Body of pancreas (tissue), 4 donors: ENCODE results near the gene UFC1. TPM values are rescaled to one million over a fixed set of nuclear protein-coding genes. Genes with fewer than 3 reads are reported as not detected.
A peak's percentile ranks its signal among the peaks of the same experiment; 100 is the strongest.

ENCODE experiments used
- ATAC-seq: fragments of 150-250 bp; one replicate; pipeline ENCODE4 v1.9.1; 2016
- DNase-seq, 4 donors: peaks; one replicate each; pipeline ENCODE4 v3.0.0-alpha.2; 2019
- H3K27ac ChIP-seq, 4 donors: fragments of 200-600 bp; sonication (generic); 1 replicate in 3 of 4; 2 replicates in 1 of 4; pipeline versions ENCODE4 v1.5.1 to v1.6.1; 2016 to 2019; ENCODE audit warnings: mild to moderate bottlenecking in 1 of 4, mixed read lengths in 1 of 4, moderate library complexity in 1 of 4
- H3K27me3 ChIP-seq, 2 donors: fragments of 200-600 bp; sonication (generic); one replicate each; pipeline ENCODE4 v1.6.0; 2016; ENCODE audit warnings: mild to moderate bottlenecking in 1 of 2
- H3K36me3 ChIP-seq, 2 donors: fragments of 200-600 bp; sonication (generic); replicated peaks in 1 of 2; 2 replicates each; pipeline ENCODE4 v1.5.1; 2016; ENCODE audit warnings: low read depth in 2 of 2; ENCODE audit not compliant: insufficient read depth in 1 of 2
- H3K4me1 ChIP-seq: fragments of 200-600 bp; sonication (generic); one replicate; pipeline ENCODE4 v1.6.0; 2016
- H3K4me3 ChIP-seq, 2 donors: fragments of 200-600 bp; sonication (generic); 1 replicate in 1 of 2; 2 replicates in 1 of 2; pipeline ENCODE4 v1.5.1; 2016 to 2019
- H3K9me3 ChIP-seq, 3 donors: fragments of 200-600 bp; sonication (generic); 1 replicate in 2 of 3; 2 replicates in 1 of 3; pipeline ENCODE4 v1.5.1; 2016
- CTCF ChIP-seq, 7 experiments: fragments of 450-650 bp in 4 of 7; fragments of 200-600 bp in 3 of 7; sonication (generic) in 3 of 7; IDR thresholded peaks; one replicate each; pipeline ENCODE4 v1.5.1; 2016 to 2019; ENCODE audit warnings: antibody characterized with exemption in 7 of 7
- POLR2A ChIP-seq, 3 donors: fragments of 450-650 bp; IDR thresholded peaks; one replicate each; pipeline ENCODE4 v1.6.1; 2016; ENCODE audit warnings: antibody characterized with exemption in 3 of 3, mild to moderate bottlenecking in 2 of 3
- WGBS, 2 donors: methylation state at CpG; one replicate each; pipeline ENCODE4 v1.1.5; 2017; 5-methylcytosine and 5-hydroxymethylcytosine counted together
- intact Hi-C: fragments of 100-400 bp; cut with DNase I; formaldehyde crosslinking; loops from one replicate; pipeline ENCODE4 v1.15.1; 2023
- total RNA-seq, 2 donors: library from RNA; depleted of rRNA; stranded (reverse); fragments of >200 nt; gene quantifications; one replicate each; pipeline ENCODE4 v1.1.0, GENCODE V29; 2016

UFC1 gene
- total RNA-seq, 2 donors from 2014 or later, result 33.6 to 48.8 TPM

GRCh38 chr1:161159087-161159912 lies 5.5 kb downstream of the UFC1 start, which contains the start of gene USP21:
USP21 (plus strand) TSS chr1:161159500; CDS start chr1:161160641, 1,141 bp downstream.
- no peaks in the 10 kb centered on the region for H3K27me3 ChIP-seq
- no peaks in the 10 kb centered on the region for H3K9me3 ChIP-seq
- H3K4me3 ChIP-seq, result peak within 1 kb of the TSS; percentile 80 to 91
- H3K27ac ChIP-seq, result peak within 1 kb of the TSS; percentile 57 to 85 (median 79)
- peaks cover 0 to 8% of the 10 kb centered on the region in 2 donors for H3K36me3 ChIP-seq
- DNase-seq (peak; percentile 93 to 94 (median 94)), ATAC-seq (peak; percentile 97)
- intact Hi-C loops, result no loop called here
- TF ChIP-seq CTCF (IDR thresholded peaks at IDR 0.05) (peak in 3 of 7 experiments; percentile 34 to 53 (median 41)), POLR2A (IDR thresholded peaks at IDR 0.05) (peak; percentile 45 to 77 (median 67))
- WGBS, 2 donors, result 2 to 4% methylated on average over 9 to 47 of the region's 60 CpGs
- peaks cover 47% of the 10 kb centered on the region for H3K4me1 ChIP-seq

- H3K9me3 ChIP-seq, result no peaks in the 10 kb centered on the region
- H3K4me3 ChIP-seq, result peak overlapping the region; percentile 80 to 91
- peak overlapping the region; percentile 57 to 85 (median 79) for H3K27ac ChIP-seq
- WGBS, 2 donors, result 3 to 6% methylated on average over 11 of the region's 11 CpGs
- DNase-seq, result no peak
- TF ChIP-seq CTCF (IDR thresholded peaks at IDR 0.05) (no peak), POLR2A (IDR thresholded peaks at IDR 0.05) (no peak)
- peaks cover 0 to 8% of the 10 kb centered on the region in 2 donors for H3K36me3 ChIP-seq
- H3K4me1 ChIP-seq, result peaks cover 43% of the 10 kb centered on the region
- H3K27me3 ChIP-seq, result no peaks in the 10 kb centered on the region
- ATAC-seq, result no peak
- intact Hi-C loops, result no loop called here
Observed at GRCh38 chr1:161159913-161160243, 6.1 kb downstream of the UFC1 start.

GRCh38 chr1:161160671-161161145 lies 6.9 kb downstream of the UFC1 start:
- ATAC-seq (no peak), DNase-seq (no peak)
- Histone ChIP-seq H3K4me3 (no peak overlapping the region), H3K36me3 (peaks cover 0 to 8% of the 10 kb centered on the region in 2 donors), H3K27me3 (no peaks in the 10 kb centered on the region), H3K4me1 (peaks cover 43% of the 10 kb centered on the region), H3K27ac (no peak overlapping the region), H3K9me3 (no peaks in the 10 kb centered on the region)
- 89 to 94% methylated on average over 20 to 22 of the region's 22 CpGs for WGBS, 2 donors
- intact Hi-C loops, result no loop called here
- no peak for TF ChIP-seq CTCF (IDR thresholded peaks at IDR 0.05)

- ATAC-seq, result no peak
- intact Hi-C loops, result no loop called here
- H3K27ac ChIP-seq, result no peak overlapping the region
- no peak overlapping the region for H3K4me3 ChIP-seq
- H3K4me1 ChIP-seq, result peaks cover 39% of the 10 kb centered on the region
- DNase-seq, result no peak
- H3K27me3 ChIP-seq, result no peaks in the 10 kb centered on the region
- no peaks in the 10 kb centered on the region for H3K9me3 ChIP-seq
- WGBS, 2 donors, result 81 to 85% methylated on average over 5 of the region's 5 CpGs
- no peak for TF ChIP-seq POLR2A (IDR thresholded peaks at IDR 0.05)
- TF ChIP-seq CTCF (IDR thresholded peaks at IDR 0.05), result no peak
- peaks cover 0 to 8% of the 10 kb centered on the region in 2 donors for H3K36me3 ChIP-seq
Observed at GRCh38 chr1:161161652-161162051, 7.9 kb downstream of the UFC1 start.
